Cardiac muscle cell (in vitro differentiated cells and primary cell): Measurements from ENCODE around the gene BBS10. TPM values are rescaled to one million over a fixed set of nuclear protein-coding genes. Genes with fewer than 3 reads are reported as not detected.
"Not testable (repeated sequence)": the region's sequence is repeated elsewhere in the genome, so short reads cannot be mapped to it uniquely, and the experiment has no call there.

Source experiments
- DNase-seq, 2 donors: peaks; one replicate each; pipeline versions ENCODE4 v3.0.0 to v3.0.0-alpha.2; 2010 to 2017; ENCODE audit warnings: low read depth in 1 of 2, low spot score in 1 of 2
- H3K27ac ChIP-seq: fragments of 200-600 bp; sonication (generic); 2 replicates; pipeline ENCODE4 v1.5.1; 2016
- H3K27me3 ChIP-seq: fragments of 200-600 bp; sonication (generic); 2 replicates; pipeline ENCODE4 v1.6.0; 2016; ENCODE audit warnings: control low read depth
- H3K36me3 ChIP-seq: fragments of 200-600 bp; sonication (generic); 2 replicates; pipeline ENCODE4 v1.5.1; 2016; ENCODE audit warnings: control low read depth
- H3K4me1 ChIP-seq: fragments of 200-600 bp; sonication (generic); 2 replicates; pipeline ENCODE4 v1.8.1; 2017; ENCODE audit warnings: low read depth, mild to moderate bottlenecking, mixed run types
- H3K4me3 ChIP-seq: fragments of 200-600 bp; sonication (generic); 2 replicates; pipeline ENCODE4 v1.5.1; 2016; ENCODE audit warnings: mild to moderate bottlenecking
- H3K9me3 ChIP-seq: fragments of 200-600 bp; sonication (generic); 2 replicates; pipeline ENCODE4 v1.5.1; 2017; ENCODE audit warnings: low read depth, mild to moderate bottlenecking, control low read depth
- polyA plus RNA-seq: library from polyadenylated mRNA; unstranded; fragments of >200 nt; fragmentation: Nextera tagmentation; extraction: Ambion mirVana; gene quantifications from 2 replicates; pipeline ENCODE4 v1.2.1, GENCODE V29; 2016
- total RNA-seq: library from RNA; depleted of rRNA; stranded (reverse); fragments of >200 nt; gene quantifications from 2 replicates; pipeline ENCODE4 v1.2.3, GENCODE V29; 2016
- TF ChIP-seq, protein P1 (sequence below): IDR thresholded peaks from 2 replicates; pipeline ENCODE4 v1.5.1; 2012; ENCODE audit warnings: low read depth, mild to moderate bottlenecking, low read length

Gene BBS10
- total and polyA plus RNA-seq, 2 experiments from 2014 or later = 12.8 to 13.7 TPM

DNA sequence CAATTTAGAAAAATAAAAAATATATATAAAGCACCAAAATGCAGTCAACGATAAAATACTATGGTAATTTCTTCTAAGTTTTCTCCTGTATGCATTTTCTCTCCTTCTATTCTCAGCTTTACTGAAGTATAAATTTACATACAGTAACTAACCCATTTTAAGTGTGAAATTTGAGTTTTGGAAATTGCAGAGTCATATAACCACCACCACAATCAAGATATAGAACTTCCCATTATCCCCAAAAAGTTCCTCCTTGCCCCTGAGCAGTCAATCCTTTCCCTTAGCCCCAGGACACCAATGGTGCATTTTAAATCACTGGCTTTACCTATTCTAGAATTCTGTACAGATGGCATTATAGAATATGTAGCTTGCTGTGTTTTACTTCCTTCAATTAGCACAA, 31.0 kb upstream of the BBS10 start:
- no peak overlapping the region for H3K4me3 ChIP-seq
- no peaks in the 10 kb centered on the region for H3K27me3 ChIP-seq
- no peaks in the 10 kb centered on the region for H3K4me1 ChIP-seq
- no peak for DNase-seq
- peaks cover 28% of the 10 kb centered on the region for H3K36me3 ChIP-seq
- TF ChIP-seq, protein P1, sequence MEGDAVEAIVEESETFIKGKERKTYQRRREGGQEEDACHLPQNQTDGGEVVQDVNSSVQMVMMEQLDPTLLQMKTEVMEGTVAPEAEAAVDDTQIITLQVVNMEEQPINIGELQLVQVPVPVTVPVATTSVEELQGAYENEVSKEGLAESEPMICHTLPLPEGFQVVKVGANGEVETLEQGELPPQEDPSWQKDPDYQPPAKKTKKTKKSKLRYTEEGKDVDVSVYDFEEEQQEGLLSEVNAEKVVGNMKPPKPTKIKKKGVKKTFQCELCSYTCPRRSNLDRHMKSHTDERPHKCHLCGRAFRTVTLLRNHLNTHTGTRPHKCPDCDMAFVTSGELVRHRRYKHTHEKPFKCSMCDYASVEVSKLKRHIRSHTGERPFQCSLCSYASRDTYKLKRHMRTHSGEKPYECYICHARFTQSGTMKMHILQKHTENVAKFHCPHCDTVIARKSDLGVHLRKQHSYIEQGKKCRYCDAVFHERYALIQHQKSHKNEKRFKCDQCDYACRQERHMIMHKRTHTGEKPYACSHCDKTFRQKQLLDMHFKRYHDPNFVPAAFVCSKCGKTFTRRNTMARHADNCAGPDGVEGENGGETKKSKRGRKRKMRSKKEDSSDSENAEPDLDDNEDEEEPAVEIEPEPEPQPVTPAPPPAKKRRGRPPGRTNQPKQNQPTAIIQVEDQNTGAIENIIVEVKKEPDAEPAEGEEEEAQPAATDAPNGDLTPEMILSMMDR = no peak
- H3K27ac ChIP-seq = no peak overlapping the region
- no peaks in the 10 kb centered on the region for H3K9me3 ChIP-seq

DNA sequence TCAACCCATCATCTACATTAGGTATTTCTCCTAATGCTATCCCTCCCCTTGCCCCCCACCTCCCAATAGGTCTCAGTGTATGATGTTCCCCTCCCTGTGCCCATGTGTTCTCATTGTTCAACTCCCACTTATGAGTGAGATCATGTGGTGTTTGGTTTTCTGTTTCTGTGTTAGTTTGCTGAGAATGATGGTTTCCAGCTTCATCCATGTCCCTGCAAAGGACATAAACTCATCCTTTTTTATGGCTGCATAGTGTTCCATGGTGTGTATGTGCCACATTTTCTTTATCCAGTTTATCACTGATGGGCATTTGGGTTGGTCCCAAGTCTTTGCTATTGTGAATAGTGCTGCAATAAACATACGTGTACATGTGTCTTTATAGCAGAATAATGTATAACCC, 28.7 kb upstream of the BBS10 start:
- not testable (repeated sequence) for H3K27me3 ChIP-seq, H3K27ac ChIP-seq, H3K4me1 ChIP-seq, H3K9me3 ChIP-seq, H3K4me3 ChIP-seq, DNase-seq
- H3K36me3 ChIP-seq = peaks cover 39% of the 10 kb centered on the region

DNA sequence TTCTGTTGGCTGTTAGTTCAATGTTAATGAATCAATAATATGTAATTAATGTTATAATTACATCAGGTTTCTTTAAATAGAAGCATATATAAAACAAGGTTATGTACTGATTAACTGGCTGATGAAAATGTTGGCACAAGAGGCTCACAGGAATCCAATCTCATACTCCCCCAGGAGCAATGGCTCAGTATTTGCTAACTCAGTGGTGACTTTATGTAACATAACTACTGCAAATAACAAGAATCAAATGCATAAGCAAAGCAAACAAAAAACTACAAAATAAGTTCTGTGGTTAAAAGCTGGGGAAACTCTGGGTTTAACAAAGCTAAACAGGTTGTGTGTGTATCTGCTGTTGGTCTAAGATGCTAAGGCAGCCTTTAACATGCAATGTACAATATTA, 27.7 kb upstream of the BBS10 start:
- no peak overlapping the region for H3K27ac ChIP-seq
- DNase-seq = peak in 1 of 2 donors; percentile 12
- H3K9me3 ChIP-seq = no peaks in the 10 kb centered on the region
- H3K4me3 ChIP-seq = no peak overlapping the region
- TF ChIP-seq, protein P1 = no peak
- peaks cover 39% of the 10 kb centered on the region for H3K36me3 ChIP-seq
- no peaks in the 10 kb centered on the region for H3K4me1 ChIP-seq
- H3K27me3 ChIP-seq = no peaks in the 10 kb centered on the region

DNA sequence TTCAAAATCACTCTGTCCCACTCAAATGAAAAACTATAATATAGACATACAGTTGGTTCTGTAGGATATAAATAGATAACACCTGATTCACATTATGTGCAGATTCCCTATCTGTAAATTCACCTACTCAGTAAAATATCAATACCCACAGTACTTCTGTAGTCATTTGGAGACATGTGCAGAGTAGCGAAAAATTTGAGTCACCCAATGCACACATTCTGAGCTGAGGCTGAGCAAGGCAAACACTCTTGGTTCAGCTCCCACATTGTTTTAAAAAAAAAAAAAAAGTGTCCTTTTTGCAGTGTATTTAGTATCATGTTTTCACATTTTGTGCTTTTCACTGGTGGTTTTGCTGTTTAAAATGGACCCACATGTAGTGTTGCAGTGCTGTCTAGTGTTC, 27.3 kb upstream of the BBS10 start:
- peaks cover 40% of the 10 kb centered on the region for H3K36me3 ChIP-seq
- DNase-seq = no peak
- H3K9me3 ChIP-seq = no peaks in the 10 kb centered on the region
- no peak overlapping the region for H3K27ac ChIP-seq
- H3K4me3 ChIP-seq = no peak overlapping the region
- no peaks in the 10 kb centered on the region for H3K27me3 ChIP-seq
- no peaks in the 10 kb centered on the region for H3K4me1 ChIP-seq
- TF ChIP-seq, protein P1 = no peak

DNA sequence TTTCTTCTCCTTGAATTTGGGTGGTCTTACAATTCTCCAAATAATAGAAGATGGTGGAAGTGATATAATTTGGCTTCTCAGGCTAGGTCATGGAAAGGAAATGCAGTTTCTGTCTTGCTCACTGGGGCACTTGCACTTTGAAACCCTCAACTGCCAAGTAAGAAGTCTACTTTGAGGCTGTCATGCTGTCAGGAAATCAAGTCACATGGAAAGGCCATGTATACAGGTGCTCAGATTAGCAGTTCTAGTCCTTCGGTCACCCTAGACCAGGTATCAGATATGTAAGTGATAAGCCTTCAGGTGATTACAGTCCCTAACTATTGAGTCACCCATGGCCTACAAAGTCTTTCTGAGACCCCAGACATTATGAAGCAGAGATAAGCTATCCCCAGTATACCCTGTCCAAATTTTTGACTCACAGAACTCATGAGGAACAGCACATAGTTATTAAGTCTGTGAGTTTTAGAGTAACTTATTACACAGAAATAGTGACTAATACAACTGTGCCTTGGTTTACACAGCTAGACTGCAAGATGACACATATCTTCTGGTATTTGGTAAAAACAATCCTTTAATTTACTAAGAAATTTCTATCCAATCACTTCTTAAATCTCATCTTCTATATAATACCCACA, 26.3 kb upstream of the BBS10 start:
- Histone ChIP-seq H3K9me3 (no peaks in the 10 kb centered on the region), H3K27ac (no peak overlapping the region), H3K4me3 (no peak overlapping the region), H3K4me1 (no peaks in the 10 kb centered on the region), H3K36me3 (peaks cover 50% of the 10 kb centered on the region), H3K27me3 (no peaks in the 10 kb centered on the region)
- DNase-seq = no peak
- TF ChIP-seq, protein P1 = no peak

DNA sequence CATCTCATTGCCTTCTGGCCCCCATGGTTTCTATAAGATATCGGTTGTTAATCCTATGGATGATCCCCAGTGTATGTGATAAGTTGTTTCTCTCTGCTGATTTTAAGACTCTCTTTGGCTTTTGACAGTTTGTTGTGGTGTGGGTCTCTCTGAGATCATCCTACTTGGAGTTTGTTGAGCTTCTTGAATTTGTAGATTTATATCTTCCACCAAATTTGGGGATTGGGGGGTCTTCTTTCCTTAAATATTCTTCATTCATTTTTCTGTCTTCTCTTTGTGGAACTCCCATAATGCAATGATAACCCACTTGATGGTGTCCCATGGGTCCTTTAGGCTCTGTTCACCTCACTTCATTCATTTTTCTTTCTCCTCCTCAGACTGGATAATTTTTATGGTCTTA, 20.0 kb upstream of the BBS10 start:
- Histone ChIP-seq H3K36me3 (peaks cover 48% of the 10 kb centered on the region), H3K27me3 (no peaks in the 10 kb centered on the region), H3K4me3 (no peak overlapping the region), H3K27ac (no peak overlapping the region), H3K9me3 (no peaks in the 10 kb centered on the region), H3K4me1 (no peaks in the 10 kb centered on the region)
- DNase-seq = no peak
- TF ChIP-seq, protein P1 = no peak
